Small intestine (tissue), 7 donors: ENCODE measurements around the gene CYGB. TPM values are rescaled to one million over a fixed set of nuclear protein-coding genes. Genes with fewer than 3 reads are reported as not detected.

Source experiments
- DNase-seq, 2 donors: peaks; one replicate each; pipeline versions ENCODE4 v3.0.0 to v3.0.0-alpha.2; 2013
- FAIRE-seq: peaks from 2 replicates; lab custom pipeline; 2012; peaks lifted over from hg19 to GRCh38; lab: Jason Lieb, UNC
- H3K27ac ChIP-seq, 3 donors: one replicate each; pipeline ENCODE4 v1.5.1; 2013; ENCODE audit warnings: low read length in 2 of 3, mild to moderate bottlenecking in 2 of 3, control low read depth in 1 of 3, inconsistent platforms in 1 of 3, low read depth in 1 of 3, moderate library complexity in 1 of 3
- H3K27me3 ChIP-seq, 3 donors: one replicate each; pipeline ENCODE4 v1.6.1; 2013; ENCODE audit warnings: low read length in 3 of 3, inconsistent platforms in 1 of 3; ENCODE audit not compliant: control insufficient read depth in 3 of 3, insufficient read depth in 3 of 3
- H3K36me3 ChIP-seq, 3 donors: one replicate each; pipeline ENCODE4 v1.6.1; 2013; ENCODE audit warnings: low read length in 3 of 3, inconsistent platforms in 1 of 3, low read depth in 1 of 3, mild to moderate bottlenecking in 1 of 3, moderate library complexity in 1 of 3; ENCODE audit not compliant: control insufficient read depth in 3 of 3, insufficient read depth in 2 of 3
- H3K4me1 ChIP-seq, 3 donors: one replicate each; pipeline ENCODE4 v1.6.1; 2013; ENCODE audit warnings: low read length in 2 of 3, inconsistent platforms in 1 of 3, low read depth in 1 of 3, mild to moderate bottlenecking in 1 of 3, moderate library complexity in 1 of 3; ENCODE audit not compliant: control insufficient read depth in 3 of 3, insufficient read depth in 2 of 3
- H3K4me3 ChIP-seq, 3 donors: one replicate each; pipeline ENCODE4 v1.5.1; 2013; ENCODE audit warnings: low read length in 3 of 3, control low read depth in 1 of 3, inconsistent platforms in 1 of 3, low read depth in 1 of 3, mild to moderate bottlenecking in 1 of 3, moderate library complexity in 1 of 3
- H3K9me3 ChIP-seq, 2 donors: one replicate each; pipeline ENCODE4 v1.6.1; 2013; ENCODE audit warnings: low read depth in 1 of 2, low read length in 1 of 2; ENCODE audit not compliant: control insufficient read depth in 2 of 2, insufficient read depth in 1 of 2
- WGBS, 3 donors: extraction: QIAGEN DNeasy Blood & Tissue Kit; methylation state at CpG; one replicate each; pipeline ENCODE4 v1.1.7; 2013; 5-methylcytosine and 5-hydroxymethylcytosine counted together
- polyA plus RNA-seq, 4 donors: library from polyadenylated mRNA; stranded (reverse) in 3 of 4; unstranded in 1 of 4; fragments of 200-250 nt in 3 of 4; fragments of 120-200 nt in 1 of 4; gene quantifications; one replicate each; pipeline versions ENCODE4 v1.2.1 to v1.2.3, GENCODE V29; 2013
- donor health status: healthy with polysubstance abuse.
- donor health status: control.
- donor health status: control.
- donor health status: Bipolar disorder and iron deficiency.
- donor health status: healthy.

Gene CYGB
- polyA plus RNA-seq, 4 donors: 1.1 to 35.4 (median 12.0) TPM

GRCh38 chr17:76541739-76542454 is 4.4 kb upstream of the CYGB start:
- WGBS, 3 donors: 82 to 90% (median 85%) methylated on average over 10 of the region's 10 CpGs
- Histone ChIP-seq H3K36me3 (no peaks in the 10 kb centered on the region), H3K27ac (no peak overlapping the region), H3K4me3 (no peak overlapping the region), H3K4me1 (peaks cover 0 to 20% (median 0%) of the 10 kb centered on the region in 3 donors), H3K9me3 (no peaks in the 10 kb centered on the region), H3K27me3 (peaks cover 0 to 52% (median 0%) of the 10 kb centered on the region in 3 donors)
- DNase-seq (no peak), FAIRE-seq (no peak)

- H3K4me3 ChIP-seq: peak overlapping the region in 2 of 3 donors; percentile 20 to 36
- 14 to 22% (median 15%) methylated on average over 25 to 27 of the region's 27 CpGs for WGBS, 3 donors
- H3K9me3 ChIP-seq: no peaks in the 10 kb centered on the region
- peak; percentile 92 to 94 for DNase-seq
- H3K27me3 ChIP-seq: peaks cover 0 to 58% (median 0%) of the 10 kb centered on the region in 3 donors
- no peak for FAIRE-seq
- H3K36me3 ChIP-seq: no peaks in the 10 kb centered on the region
- H3K4me1 ChIP-seq: peaks cover 0 to 13% (median 0%) of the 10 kb centered on the region in 3 donors
- peak overlapping the region in 2 of 3 donors; percentile 19 to 63 for H3K27ac ChIP-seq
Measured at GRCh38 chr17:76540381-76541300, 3.1 kb upstream of the CYGB start.

GRCh38 chr17:76539631-76540271 is 2.2 kb upstream of the CYGB start, which contains the start of gene PRCD:
TSS of gene PRCD (plus strand) at chr17:76540044. CDS start at chr17:76540142, 98 bp downstream.
- 75 to 82% (median 78%) methylated on average over 22 of the region's 22 CpGs for WGBS, 3 donors
- no peaks in the 10 kb centered on the region for H3K9me3 ChIP-seq
- peaks cover 0 to 3% (median 0%) of the 10 kb centered on the region in 3 donors for H3K36me3 ChIP-seq
- FAIRE-seq (no peak), DNase-seq (no peak)
- H3K27ac ChIP-seq: peak within 1 kb of the TSS in 2 of 3 donors; percentile 19 to 68
- peak within 1 kb of the TSS in 2 of 3 donors; percentile 20 to 36 for H3K4me3 ChIP-seq
- H3K27me3 ChIP-seq: peaks cover 0 to 57% (median 0%) of the 10 kb centered on the region in 3 donors
- H3K4me1 ChIP-seq: peaks cover 0 to 13% (median 0%) of the 10 kb centered on the region in 3 donors

- FAIRE-seq: no peak
- H3K27ac ChIP-seq: peak overlapping the region in 1 of 3 donors; percentile 68
- DNase-seq: no peak
- no peak overlapping the region for H3K4me3 ChIP-seq
- H3K9me3 ChIP-seq: no peaks in the 10 kb centered on the region
- peaks cover 0 to 50% (median 0%) of the 10 kb centered on the region in 3 donors for H3K27me3 ChIP-seq
- WGBS, 3 donors: 79 to 87% (median 86%) methylated on average over 9 of the region's 9 CpGs
- H3K36me3 ChIP-seq: peaks cover 0 to 3% (median 0%) of the 10 kb centered on the region in 3 donors
- H3K4me1 ChIP-seq: peaks cover 0 to 9% (median 0%) of the 10 kb centered on the region in 3 donors
Measured at GRCh38 chr17:76538941-76539570, 1.5 kb upstream of the CYGB start.

- no peak for FAIRE-seq
- H3K27ac ChIP-seq: peak overlapping the region in 1 of 3 donors; percentile 68
- H3K36me3 ChIP-seq: peaks cover 0 to 5% (median 0%) of the 10 kb centered on the region in 3 donors
- peaks cover 0 to 8% (median 0%) of the 10 kb centered on the region in 3 donors for H3K4me1 ChIP-seq
- peaks cover 0 to 45% (median 0%) of the 10 kb centered on the region in 3 donors for H3K27me3 ChIP-seq
- no peaks in the 10 kb centered on the region for H3K9me3 ChIP-seq
- 26 to 37% (median 32%) methylated on average over 25 to 37 of the region's 37 CpGs for WGBS, 3 donors
- peak in 1 of 2 donors; percentile 20 for DNase-seq
- peak overlapping the region in 2 of 3 donors; percentile 4 to 21 for H3K4me3 ChIP-seq
Measured at GRCh38 chr17:76538281-76538931, 897 bp upstream of the CYGB start.

GRCh38 chr17:76537288-76537577 is 276 bp downstream of the CYGB start:
- Histone ChIP-seq H3K27ac (peak overlapping the region in 1 of 3 donors; percentile 68), H3K27me3 (peaks cover 0 to 38% (median 0%) of the 10 kb centered on the region in 3 donors), H3K4me3 (peak overlapping the region; percentile 17 to 35 (median 21)), H3K36me3 (peaks cover 0 to 5% (median 0%) of the 10 kb centered on the region in 3 donors), H3K4me1 (peaks cover 0 to 8% (median 0%) of the 10 kb centered on the region in 3 donors), H3K9me3 (no peaks in the 10 kb centered on the region)
- no peak for FAIRE-seq
- WGBS, 3 donors: 12 to 13% (median 12%) methylated on average over 20 to 26 of the region's 26 CpGs
- peak in 1 of 2 donors; percentile 32 for DNase-seq

GRCh38 chr17:76536511-76537287 is 810 bp downstream of the CYGB start:
- peaks cover 0 to 8% (median 0%) of the 10 kb centered on the region in 3 donors for H3K4me1 ChIP-seq
- peak overlapping the region in 1 of 3 donors; percentile 68 for H3K27ac ChIP-seq
- H3K9me3 ChIP-seq: no peaks in the 10 kb centered on the region
- 50 to 75% (median 60%) methylated on average over 17 to 25 of the region's 25 CpGs for WGBS, 3 donors
- FAIRE-seq (no peak), DNase-seq (no peak)
- H3K27me3 ChIP-seq: peaks cover 0 to 38% (median 0%) of the 10 kb centered on the region in 3 donors
- peak overlapping the region in 2 of 3 donors; percentile 17 to 35 for H3K4me3 ChIP-seq
- peaks cover 0 to 5% (median 0%) of the 10 kb centered on the region in 3 donors for H3K36me3 ChIP-seq
